HEK293 (cell line): Measurements from ENCODE around the gene TBCK.

Experiments
- CTCF ChIA-PET: fragments of 350-600 bp; formaldehyde crosslinking; extraction: SDS; loops from one replicate; lab custom pipeline; 2021; ENCODE audit warnings: antibody characterized with exemption; lab: Yijun Ruan, JAX
- POLR2A ChIA-PET: fragments of 300-600 bp; formaldehyde crosslinking; extraction: SDS; loops from one replicate; lab custom pipeline; 2020; ENCODE audit warnings: antibody characterized with exemption, inconsistent platforms; lab: Yijun Ruan, JAX
- H3K27ac ChIP-seq: fragments of 200-500 bp; sonication (Bioruptor generic); 2 replicates; pipeline ENCODE4 v1.5.1; 2014; ENCODE audit warnings: low read depth, low read length, control low read depth, inconsistent platforms; ENCODE audit errors: extremely low read depth
- H3K36me3 ChIP-seq, 2 experiments: fragments of 200-500 bp in 1 of 2; sonication (Bioruptor generic) in 1 of 2; 1 replicate in 1 of 2; 2 replicates in 1 of 2; pipeline ENCODE4 v1.5.1; 2014 to 2017; ENCODE audit warnings: inconsistent platforms in 2 of 2, low read length in 2 of 2; ENCODE audit not compliant: control insufficient read depth in 2 of 2, insufficient read depth in 1 of 2
- H3K4me1 ChIP-seq: fragments of 200-500 bp; sonication (Bioruptor generic); 2 replicates; pipeline ENCODE4 v1.5.1; 2014; ENCODE audit warnings: mild to moderate bottlenecking, low read length, inconsistent platforms; ENCODE audit not compliant: control insufficient read depth, insufficient read depth
- H3K4me3 ChIP-seq: 2 replicates; pipeline ENCODE4 v1.5.1; 2011; ENCODE audit warnings: low read depth, mild to moderate bottlenecking, control low read depth, low read length, moderate library complexity
- H3K9me3 ChIP-seq: fragments of 200-500 bp; sonication (Bioruptor generic); 2 replicates; pipeline ENCODE4 v1.5.1; 2014; ENCODE audit warnings: low read depth, low read length, inconsistent platforms; ENCODE audit not compliant: control insufficient read depth, insufficient read depth
- GLI2 ChIP-seq: fragments of 450-650 bp; formaldehyde crosslinking; IDR thresholded peaks from 2 replicates; pipeline ENCODE4; 2017; ENCODE audit warnings: missing biosample characterization, missing genetic modification characterization, low read depth, borderline replicate concordance
- KLF10 ChIP-seq: fragments of 450-650 bp; IDR thresholded peaks from 2 replicates; pipeline ENCODE4 v1.5.1; 2018; ENCODE audit warnings: missing biosample characterization, mild to moderate bottlenecking, missing genetic modification characterization
- OSR2 ChIP-seq: fragments of 450-650 bp; formaldehyde crosslinking; IDR thresholded peaks from 2 replicates; pipeline ENCODE4 v1.5.1; 2016; ENCODE audit warnings: missing biosample characterization, missing genetic modification characterization
- SCRT2 ChIP-seq: fragments of 450-650 bp; formaldehyde crosslinking; IDR thresholded peaks from 2 replicates; pipeline ENCODE4 v1.5.1; 2016; ENCODE audit warnings: missing biosample characterization, missing genetic modification characterization
- TRIM28 ChIP-seq: IDR thresholded peaks from 2 replicates; pipeline ENCODE4 v1.6.1; 2011; ENCODE audit warnings: low read length, control low read depth, borderline replicate concordance
- ZFP3 ChIP-seq: fragments of 450-650 bp; formaldehyde crosslinking; IDR thresholded peaks from 2 replicates; pipeline ENCODE4 v1.5.1; 2016; ENCODE audit warnings: low read depth, missing biosample characterization, missing genetic modification characterization
- ZNF132 ChIP-seq: fragments of 450-650 bp; formaldehyde crosslinking; IDR thresholded peaks from 2 replicates; pipeline ENCODE4 v1.5.1; 2017; ENCODE audit warnings: missing biosample characterization, missing genetic modification characterization, borderline replicate concordance
- ZNF2 ChIP-seq: fragments of 450-650 bp; formaldehyde crosslinking; IDR thresholded peaks from 2 replicates; pipeline ENCODE4 v1.5.1; 2016; ENCODE audit warnings: missing biosample characterization, missing genetic modification characterization
- ZNF223 ChIP-seq: fragments of 450-650 bp; formaldehyde crosslinking; IDR thresholded peaks from 2 replicates; pipeline ENCODE4 v1.5.1; 2016; ENCODE audit warnings: missing biosample characterization, missing genetic modification characterization
- ZNF391 ChIP-seq: fragments of 450-650 bp; formaldehyde crosslinking; IDR thresholded peaks from 2 replicates; pipeline ENCODE4 v1.5.1; 2016; ENCODE audit warnings: low read depth, missing biosample characterization, missing genetic modification characterization, borderline replicate concordance
- ZNF416 ChIP-seq: fragments of 450-650 bp; formaldehyde crosslinking; IDR thresholded peaks from 2 replicates; pipeline ENCODE4 v1.5.1; 2016; ENCODE audit warnings: missing biosample characterization, missing genetic modification characterization
- ZNF423 ChIP-seq: fragments of 450-650 bp; formaldehyde crosslinking; IDR thresholded peaks from 2 replicates; pipeline ENCODE4 v1.5.1; 2016; ENCODE audit warnings: missing biosample characterization, missing genetic modification characterization
- ZNF501 ChIP-seq: fragments of 450-650 bp; formaldehyde crosslinking; IDR thresholded peaks from 2 replicates; pipeline ENCODE4 v1.5.1; 2016; ENCODE audit warnings: missing biosample characterization, missing genetic modification characterization
- ZNF549 ChIP-seq: fragments of 450-650 bp; IDR thresholded peaks from 2 replicates; pipeline ENCODE4 v1.5.1; 2018; ENCODE audit warnings: missing biosample characterization, missing genetic modification characterization, mild to moderate bottlenecking, inconsistent platforms, moderate library complexity
- ZNF610 ChIP-seq: fragments of 450-650 bp; formaldehyde crosslinking; IDR thresholded peaks from 2 replicates; pipeline ENCODE4 v1.5.1; 2016; ENCODE audit warnings: missing biosample characterization, missing genetic modification characterization, borderline replicate concordance
- ZNF664 ChIP-seq: fragments of 450-650 bp; formaldehyde crosslinking; IDR thresholded peaks from 2 replicates; pipeline ENCODE4 v1.5.1; 2016; ENCODE audit warnings: missing biosample characterization, missing genetic modification characterization
- ZNF677 ChIP-seq: fragments of 450-650 bp; IDR thresholded peaks from 2 replicates; pipeline ENCODE4 v1.5.0; 2018; ENCODE audit warnings: missing biosample characterization, mild to moderate bottlenecking, missing genetic modification characterization, moderate library complexity
- ZSCAN30 ChIP-seq: fragments of 450-650 bp; IDR thresholded peaks from 2 replicates; pipeline ENCODE4 v1.5.1; 2018; ENCODE audit warnings: missing biosample characterization, mild to moderate bottlenecking, missing genetic modification characterization, moderate library complexity
- TF ChIP-seq, protein P1 (sequence below): fragments of 450-650 bp; formaldehyde crosslinking; IDR thresholded peaks from 2 replicates; pipeline ENCODE4 v1.5.1; 2016; ENCODE audit warnings: missing biosample characterization, missing genetic modification characterization, borderline replicate concordance
- TF ChIP-seq, protein P2 (sequence below): fragments of 450-650 bp; formaldehyde crosslinking; IDR thresholded peaks from 2 replicates; pipeline ENCODE4 v1.5.1; 2016; ENCODE audit warnings: missing biosample characterization, missing genetic modification characterization
- TF ChIP-seq, protein P3 (sequence below): fragments of 450-650 bp; formaldehyde crosslinking; IDR thresholded peaks from 2 replicates; pipeline ENCODE4 v1.5.1; 2016; ENCODE audit warnings: missing biosample characterization, missing genetic modification characterization

Gene TBCK

DNA sequence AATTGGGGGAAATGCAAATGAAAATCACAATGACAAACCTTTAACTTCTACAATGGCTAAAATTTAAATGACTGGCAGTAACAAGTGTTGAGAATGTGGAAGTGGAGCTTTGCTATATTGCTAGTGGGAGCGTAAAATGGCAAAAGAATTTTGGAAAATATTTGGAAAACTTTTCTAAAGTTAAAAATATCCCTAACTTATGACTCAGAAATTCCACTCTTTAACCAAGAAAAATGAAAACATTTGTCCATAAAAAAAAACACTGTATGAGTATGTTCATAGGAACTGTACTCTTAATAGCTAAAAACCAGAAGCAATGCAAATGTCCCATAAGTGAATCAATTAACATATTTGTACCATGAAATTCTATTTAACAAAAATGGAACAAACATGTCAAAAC, 3.6 kb downstream of the TBCK start:
- Histone ChIP-seq H3K36me3 (peaks cover 0 to 6% of the 10 kb centered on the region in 2 experiments; a peak in 1 of 3 replicates), H3K4me3 (no peak overlapping the region), H3K4me1 (peaks cover 2% of the 10 kb centered on the region; the same call in 1 of the 2 replicates), H3K27ac (no peak overlapping the region), H3K9me3 (no peaks in the 10 kb centered on the region)
- ChIA-PET POLR2A (no interaction called here), CTCF (no interaction called here)
- TF ChIP-seq ZNF2 (tag by site-specific recombination) (no peak), ZSCAN30 (tag by site-specific recombination) (no peak), OSR2 (tag by site-specific recombination) (no peak), ZNF223 (tag by site-specific recombination) (no peak), ZNF549 (tag by site-specific recombination) (no peak), ZNF501 (tag by site-specific recombination) (no peak), GLI2 (tag by site-specific recombination) (no peak), ZNF416 (tag by site-specific recombination) (no peak), TRIM28 (no peak), ZFP3 (no peak), ZNF391 (tag by site-specific recombination) (no peak)
- TF ChIP-seq, protein P1, sequence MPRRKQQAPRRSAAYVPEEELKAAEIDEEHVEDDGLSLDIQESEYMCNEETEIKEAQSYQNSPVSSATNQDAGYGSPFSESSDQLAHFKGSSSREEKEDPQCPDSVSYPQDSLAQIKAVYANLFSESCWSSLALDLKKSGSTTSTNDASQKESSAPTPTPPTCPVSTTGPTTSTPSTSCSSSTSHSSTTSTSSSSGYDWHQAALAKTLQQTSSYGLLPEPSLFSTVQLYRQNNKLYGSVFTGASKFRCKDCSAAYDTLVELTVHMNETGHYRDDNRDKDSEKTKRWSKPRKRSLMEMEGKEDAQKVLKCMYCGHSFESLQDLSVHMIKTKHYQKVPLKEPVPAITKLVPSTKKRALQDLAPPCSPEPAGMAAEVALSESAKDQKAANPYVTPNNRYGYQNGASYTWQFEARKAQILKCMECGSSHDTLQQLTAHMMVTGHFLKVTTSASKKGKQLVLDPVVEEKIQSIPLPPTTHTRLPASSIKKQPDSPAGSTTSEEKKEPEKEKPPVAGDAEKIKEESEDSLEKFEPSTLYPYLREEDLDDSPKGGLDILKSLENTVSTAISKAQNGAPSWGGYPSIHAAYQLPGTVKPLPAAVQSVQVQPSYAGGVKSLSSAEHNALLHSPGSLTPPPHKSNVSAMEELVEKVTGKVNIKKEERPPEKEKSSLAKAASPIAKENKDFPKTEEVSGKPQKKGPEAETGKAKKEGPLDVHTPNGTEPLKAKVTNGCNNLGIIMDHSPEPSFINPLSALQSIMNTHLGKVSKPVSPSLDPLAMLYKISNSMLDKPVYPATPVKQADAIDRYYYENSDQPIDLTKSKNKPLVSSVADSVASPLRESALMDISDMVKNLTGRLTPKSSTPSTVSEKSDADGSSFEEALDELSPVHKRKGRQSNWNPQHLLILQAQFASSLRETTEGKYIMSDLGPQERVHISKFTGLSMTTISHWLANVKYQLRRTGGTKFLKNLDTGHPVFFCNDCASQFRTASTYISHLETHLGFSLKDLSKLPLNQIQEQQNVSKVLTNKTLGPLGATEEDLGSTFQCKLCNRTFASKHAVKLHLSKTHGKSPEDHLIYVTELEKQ = no peak
- TF ChIP-seq, protein P2, sequence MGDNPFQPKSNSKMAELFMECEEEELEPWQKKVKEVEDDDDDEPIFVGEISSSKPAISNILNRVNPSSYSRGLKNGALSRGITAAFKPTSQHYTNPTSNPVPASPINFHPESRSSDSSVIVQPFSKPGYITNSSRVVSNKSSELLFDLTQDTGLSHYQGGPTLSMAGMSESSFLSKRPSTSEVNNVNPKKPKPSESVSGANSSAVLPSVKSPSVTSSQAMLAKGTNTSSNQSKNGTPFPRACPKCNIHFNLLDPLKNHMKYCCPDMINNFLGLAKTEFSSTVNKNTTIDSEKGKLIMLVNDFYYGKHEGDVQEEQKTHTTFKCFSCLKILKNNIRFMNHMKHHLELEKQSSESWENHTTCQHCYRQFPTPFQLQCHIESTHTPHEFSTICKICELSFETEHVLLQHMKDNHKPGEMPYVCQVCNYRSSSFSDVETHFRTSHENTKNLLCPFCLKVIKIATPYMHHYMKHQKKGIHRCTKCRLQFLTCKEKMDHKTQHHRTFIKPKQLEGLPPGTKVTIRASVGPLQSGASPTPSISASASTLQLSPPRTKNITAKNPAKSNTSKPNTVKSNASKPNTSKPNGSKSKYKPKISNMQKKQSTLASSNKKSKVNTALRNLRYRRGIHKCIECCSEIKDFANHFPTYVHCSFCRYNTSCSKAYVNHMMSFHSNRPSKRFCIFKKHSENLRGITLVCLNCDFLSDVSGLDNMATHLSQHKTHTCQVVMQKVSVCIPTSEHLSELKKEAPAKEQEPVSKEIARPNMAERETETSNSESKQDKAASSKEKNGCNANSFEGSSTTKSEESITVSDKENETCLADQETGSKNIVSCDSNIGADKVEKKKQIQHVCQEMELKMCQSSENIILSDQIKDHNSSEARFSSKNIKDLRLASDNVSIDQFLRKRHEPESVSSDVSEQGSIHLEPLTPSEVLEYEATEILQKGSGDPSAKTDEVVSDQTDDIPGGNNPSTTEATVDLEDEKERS = no peak

DNA sequence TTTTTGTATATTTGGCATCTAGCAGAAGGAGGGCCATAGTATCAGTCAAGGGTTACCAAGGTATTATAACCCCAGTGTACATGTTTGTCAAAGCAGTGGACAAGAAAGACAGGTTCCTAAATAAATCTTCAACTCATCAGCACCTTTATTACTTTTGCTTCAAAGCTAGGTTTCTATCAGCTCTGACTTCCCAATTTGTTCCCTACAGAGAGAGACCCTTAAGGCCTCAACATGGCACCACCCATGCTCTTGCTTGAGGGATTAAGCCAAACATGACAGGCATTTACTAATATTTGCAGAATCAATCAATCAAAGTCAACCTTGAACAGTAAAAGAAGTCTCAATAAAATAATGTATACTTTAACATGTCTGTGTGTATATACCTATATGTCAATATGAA, 9.4 kb downstream of the TBCK start:
- Histone ChIP-seq H3K27ac (no peak overlapping the region), H3K36me3 (peaks cover 0 to 6% of the 10 kb centered on the region in 2 experiments; a peak in 1 of 3 replicates), H3K9me3 (no peaks in the 10 kb centered on the region), H3K4me3 (no peak overlapping the region), H3K4me1 (no peaks in the 10 kb centered on the region; the same call in 1 of the 2 replicates)
- ChIA-PET CTCF (no interaction called here), POLR2A (no interaction called here)
- TF ChIP-seq ZNF664 (no peak), ZNF132 (no peak), KLF10 (tag by site-specific recombination) (no peak), ZNF677 (tag by site-specific recombination) (no peak), ZNF423 (tag by site-specific recombination) (no peak), ZNF610 (tag by site-specific recombination) (no peak), ZNF2 (tag by site-specific recombination) (no peak), SCRT2 (tag by site-specific recombination) (no peak)
- TF ChIP-seq, protein P3, sequence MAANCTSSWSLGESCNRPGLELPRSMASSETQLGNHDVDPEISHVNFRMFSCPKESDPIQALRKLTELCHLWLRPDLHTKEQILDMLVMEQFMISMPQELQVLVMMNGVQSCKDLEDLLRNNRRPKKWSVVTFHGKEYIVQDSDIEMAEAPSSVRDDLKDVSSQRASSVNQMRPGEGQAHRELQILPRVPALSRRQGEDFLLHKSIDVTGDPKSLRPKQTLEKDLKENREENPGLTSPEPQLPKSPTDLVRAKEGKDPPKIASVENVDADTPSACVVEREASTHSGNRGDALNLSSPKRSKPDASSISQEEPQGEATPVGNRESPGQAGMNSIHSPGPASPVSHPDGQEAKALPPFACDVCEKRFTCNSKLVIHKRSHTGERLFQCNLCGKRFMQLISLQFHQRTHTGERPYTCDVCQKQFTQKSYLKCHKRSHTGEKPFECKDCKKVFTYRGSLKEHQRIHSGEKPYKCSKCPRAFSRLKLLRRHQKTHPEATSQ = no peak
